Measurements from ENCODE around the gene AOC2. TPM values are rescaled to one million over a fixed set of nuclear protein-coding genes. Genes with fewer than 3 reads are reported as not detected.
A peak's percentile ranks its signal among the peaks of the same experiment; 100 is the strongest.

AOC2 gene
- total and polyA plus RNA-seq, 9 of the 15 experiments (the other 6 are each of a cell fraction or from before 2014, with no cell fraction given): 0.08 to 0.91 (median 0.49) TPM

DNA sequence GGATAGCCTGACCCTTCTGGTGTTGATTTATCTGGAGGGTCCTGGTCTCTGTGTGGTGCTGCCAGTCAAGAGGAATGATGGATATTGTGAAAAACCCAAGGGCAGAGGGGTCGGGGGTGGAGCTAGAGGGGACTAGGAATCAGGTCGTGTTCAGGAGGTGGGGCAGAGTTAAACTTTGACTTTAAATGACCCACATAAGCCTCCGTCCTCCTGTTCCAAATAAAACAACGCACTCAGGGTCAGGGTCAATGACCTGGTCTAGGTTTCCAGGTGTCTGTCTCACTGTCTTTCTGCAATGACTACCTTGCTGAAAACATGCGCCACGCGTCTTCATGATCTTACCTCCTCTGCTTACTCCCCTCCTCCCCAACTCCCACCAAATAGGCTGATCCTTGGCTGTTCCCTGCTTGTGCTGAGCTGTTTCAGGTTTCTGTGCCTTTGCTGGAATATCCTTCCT, 21.3 kb downstream of the AOC2 start:
- ATAC-seq (no peak), FAIRE-seq (no peak), DNase-seq (ENCODE audit: extremely low read depth in 1 of 4, low spot score in 3 of 4) (no peak)
- TF ChIP-seq, protein P1, sequence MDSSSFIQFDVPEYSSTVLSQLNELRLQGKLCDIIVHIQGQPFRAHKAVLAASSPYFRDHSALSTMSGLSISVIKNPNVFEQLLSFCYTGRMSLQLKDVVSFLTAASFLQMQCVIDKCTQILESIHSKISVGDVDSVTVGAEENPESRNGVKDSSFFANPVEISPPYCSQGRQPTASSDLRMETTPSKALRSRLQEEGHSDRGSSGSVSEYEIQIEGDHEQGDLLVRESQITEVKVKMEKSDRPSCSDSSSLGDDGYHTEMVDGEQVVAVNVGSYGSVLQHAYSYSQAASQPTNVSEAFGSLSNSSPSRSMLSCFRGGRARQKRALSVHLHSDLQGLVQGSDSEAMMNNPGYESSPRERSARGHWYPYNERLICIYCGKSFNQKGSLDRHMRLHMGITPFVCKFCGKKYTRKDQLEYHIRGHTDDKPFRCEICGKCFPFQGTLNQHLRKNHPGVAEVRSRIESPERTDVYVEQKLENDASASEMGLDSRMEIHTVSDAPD (CRISPR knock-in tag; IDR thresholded peaks at IDR 0.05): no peak
- TF ChIP-seq, protein P2, sequence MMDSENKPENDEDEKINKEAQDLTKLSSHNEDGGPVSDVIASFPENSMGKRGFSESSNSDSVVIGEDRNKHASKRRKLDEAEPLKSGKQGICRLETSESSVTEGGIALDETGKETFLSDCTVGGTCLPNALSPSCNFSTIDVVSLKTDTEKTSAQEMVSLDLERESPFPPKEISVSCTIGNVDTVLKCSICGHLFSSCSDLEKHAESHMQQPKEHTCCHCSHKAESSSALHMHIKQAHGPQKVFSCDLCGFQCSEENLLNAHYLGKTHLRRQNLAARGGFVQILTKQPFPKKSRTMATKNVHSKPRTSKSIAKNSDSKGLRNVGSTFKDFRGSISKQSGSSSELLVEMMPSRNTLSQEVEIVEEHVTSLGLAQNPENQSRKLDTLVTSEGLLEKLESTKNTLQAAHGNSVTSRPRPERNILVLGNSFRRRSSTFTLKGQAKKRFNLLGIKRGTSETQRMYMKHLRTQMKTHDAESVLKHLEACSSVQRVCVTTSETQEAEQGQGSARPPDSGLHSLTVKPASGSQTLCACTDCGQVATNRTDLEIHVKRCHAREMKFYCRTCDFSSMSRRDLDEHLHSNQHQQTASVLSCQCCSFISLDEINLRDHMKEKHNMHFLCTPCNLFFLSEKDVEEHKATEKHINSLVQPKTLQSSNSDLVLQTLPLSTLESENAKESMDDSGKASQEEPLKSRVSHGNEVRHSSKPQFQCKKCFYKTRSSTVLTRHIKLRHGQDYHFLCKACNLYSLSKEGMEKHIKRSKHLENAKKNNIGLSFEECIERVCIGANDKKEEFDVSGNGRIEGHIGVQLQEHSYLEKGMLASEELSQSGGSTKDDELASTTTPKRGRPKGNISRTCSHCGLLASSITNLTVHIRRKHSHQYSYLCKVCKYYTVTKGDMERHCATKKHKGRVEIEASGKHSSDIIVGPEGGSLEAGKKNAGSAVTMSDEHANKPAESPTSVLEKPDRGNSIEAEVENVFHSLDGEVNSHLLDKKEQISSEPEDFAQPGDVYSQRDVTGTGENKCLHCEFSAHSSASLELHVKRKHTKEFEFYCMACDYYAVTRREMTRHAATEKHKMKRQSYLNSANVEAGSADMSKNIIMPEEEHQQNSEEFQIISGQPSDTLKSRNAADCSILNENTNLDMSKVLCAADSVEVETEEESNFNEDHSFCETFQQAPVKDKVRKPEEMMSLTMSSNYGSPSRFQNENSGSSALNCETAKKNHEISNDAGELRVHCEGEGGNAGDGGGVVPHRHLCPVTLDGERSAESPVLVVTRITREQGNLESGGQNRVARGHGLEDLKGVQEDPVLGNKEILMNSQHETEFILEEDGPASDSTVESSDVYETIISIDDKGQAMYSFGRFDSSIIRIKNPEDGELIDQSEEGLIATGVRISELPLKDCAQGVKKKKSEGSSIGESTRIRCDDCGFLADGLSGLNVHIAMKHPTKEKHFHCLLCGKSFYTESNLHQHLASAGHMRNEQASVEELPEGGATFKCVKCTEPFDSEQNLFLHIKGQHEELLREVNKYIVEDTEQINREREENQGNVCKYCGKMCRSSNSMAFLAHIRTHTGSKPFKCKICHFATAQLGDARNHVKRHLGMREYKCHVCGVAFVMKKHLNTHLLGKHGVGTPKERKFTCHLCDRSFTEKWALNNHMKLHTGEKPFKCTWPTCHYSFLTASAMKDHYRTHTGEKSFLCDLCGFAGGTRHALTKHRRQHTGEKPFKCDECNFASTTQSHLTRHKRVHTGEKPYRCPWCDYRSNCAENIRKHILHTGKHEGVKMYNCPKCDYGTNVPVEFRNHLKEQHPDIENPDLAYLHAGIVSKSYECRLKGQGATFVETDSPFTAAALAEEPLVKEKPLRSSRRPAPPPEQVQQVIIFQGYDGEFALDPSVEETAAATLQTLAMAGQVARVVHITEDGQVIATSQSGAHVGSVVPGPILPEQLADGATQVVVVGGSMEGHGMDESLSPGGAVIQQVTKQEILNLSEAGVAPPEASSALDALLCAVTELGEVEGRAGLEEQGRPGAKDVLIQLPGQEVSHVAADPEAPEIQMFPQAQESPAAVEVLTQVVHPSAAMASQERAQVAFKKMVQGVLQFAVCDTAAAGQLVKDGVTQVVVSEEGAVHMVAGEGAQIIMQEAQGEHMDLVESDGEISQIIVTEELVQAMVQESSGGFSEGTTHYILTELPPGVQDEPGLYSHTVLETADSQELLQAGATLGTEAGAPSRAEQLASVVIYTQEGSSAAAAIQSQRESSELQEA (IDR thresholded peaks at IDR 0.05; ENCODE audit: low read depth): peak; percentile 35; the same call in 1 of the 2 replicates
- intact Hi-C loops (cut with micrococcal nuclease) (no loop called here), in situ Hi-C loops (cut with MboI) (no loop called here)
- ChIA-PET CTCF (ENCODE audit: low intra/inter-chr PET ratio) (no interaction called here), POLR2A (interaction anchor here (1.0 to 2.0 kb wide), 2 partner anchors 10 to 20 kb away, joined by 3 to 6 read pairs; no protein-coding TSS in a partner anchor)
- Histone ChIP-seq H3K4me1 (replicated peaks in 1 of 2; ENCODE audit: control insufficient read depth in 2 of 2, insufficient read depth in 2 of 2, low read length in 2 of 2) (peaks cover 0 to 5% of the 10 kb centered on the region in 2 experiments; a peak in 1 of 5 replicates), H3K27me3 (ENCODE audit: control insufficient read depth in 2 of 2, insufficient read depth in 2 of 2, low read length in 2 of 2) (peaks cover 19 to 41% of the 10 kb centered on the region in 2 experiments; a peak in 4 of 5 replicates), H3K9me1 (ENCODE audit: control insufficient read depth, insufficient read depth, low read length) (no peaks in the 10 kb centered on the region), H3K79me2 (ENCODE audit: control insufficient read depth, insufficient read depth, low read length) (no peaks in the 10 kb centered on the region), H2AFZ (ENCODE audit: low read depth, low read length) (no peak overlapping the region), H3K9ac (ENCODE audit: insufficient read depth in 1 of 2, low read depth in 2 of 2, low read length in 2 of 2) (no peak overlapping the region; a peak in 1 of 4 replicates), H3K4me2 (ENCODE audit: insufficient read depth, low read length) (no peak overlapping the region), H3K4me3 (no peak overlapping the region), H3K27ac (ENCODE audit: extremely low read depth, low read depth, low read length) (no peak overlapping the region), H3K9me3 (replicated peaks; ENCODE audit: control insufficient read depth, insufficient read depth, low read depth, low read length) (0 out of 2 replicates have a peak, but pooled peaks cover 1% of the 10 kb centered on the region), H4K20me1 (replicated peaks; ENCODE audit: control insufficient read depth, insufficient read depth, low read length) (no peaks in the 10 kb centered on the region), H3K36me3 (ENCODE audit: control insufficient read depth, insufficient read depth, low read length) (no peaks in the 10 kb centered on the region)
- 11% methylated on average over 7 of the region's 7 CpGs for WGBS (ENCODE audit: insufficient coverage, low coverage, missing lambda C conversion rate)
- no TSS peak for BruUV-seq (replicated peaks)
